K562 (cell line): ENCODE results near the gene STRN3.

Experiments
- ARID3A ChIP-seq: IDR thresholded peaks from 2 replicates; pipeline ENCODE4 v1.6.1; 2012; ENCODE audit warnings: low read depth, low read length, improper control_type of control experiment, borderline replicate concordance
- IFI16 ChIP-seq: fragments of 250-450 bp; sonication (Bioruptor Pico); IDR thresholded peaks from 2 replicates; pipeline ENCODE4 v2.1.2; 2022; ENCODE audit warnings: mild to moderate bottlenecking, inconsistent platforms
- NFE2L1 ChIP-seq: fragments of 450-650 bp; IDR thresholded peaks from 2 replicates; pipeline ENCODE4 v1.6.1; 2016; ENCODE audit warnings: missing genetic modification characterization, low read depth, mild to moderate bottlenecking, missing compliant biosample characterization, moderate library complexity, borderline replicate concordance
- SMARCA4 ChIP-seq: fragments of 450-650 bp; IDR thresholded peaks from 2 replicates; pipeline ENCODE4 v1.6.1; 2016
- SP1 ChIP-seq: sonication (generic); formaldehyde crosslinking; IDR thresholded peaks from 2 replicates; pipeline ENCODE4 v1.8.1; 2022; ENCODE audit warnings: mild to moderate bottlenecking, missing genetic modification reagents
- TBL1XR1 ChIP-seq, 2 experiments: IDR thresholded peaks; 2 replicates each; pipeline ENCODE4 v1.6.1; 2012; ENCODE audit warnings: improper control_type of control experiment in 2 of 2, low read length in 2 of 2, mild to moderate bottlenecking in 1 of 2
- USF2 ChIP-seq: sonication (generic); formaldehyde crosslinking; IDR thresholded peaks from 2 replicates; pipeline ENCODE4 v1.5.0; 2020; ENCODE audit warnings: missing genetic modification reagents
- ZNF263 ChIP-seq: sonication (generic); formaldehyde crosslinking; IDR thresholded peaks from 2 replicates; pipeline ENCODE4 v1.8.0; 2022; ENCODE audit warnings: mild to moderate bottlenecking, missing genetic modification reagents, borderline replicate concordance
- ZNF668 ChIP-seq: fragments of 250-450 bp; sonication (Bioruptor Pico); IDR thresholded peaks from 2 replicates; pipeline ENCODE4 v1.8.0; 2022; ENCODE audit warnings: mild to moderate bottlenecking, inconsistent platforms

GRCh38 chr14:30848449-30849240, 177.5 kb downstream of the STRN3 start:
- no peak for TF ChIP-seq SP1 (CRISPR knock-in tag)
- TF ChIP-seq NFE2L1 = no peak
- no peak for TF ChIP-seq IFI16
- no peak for TF ChIP-seq ZNF263 (CRISPR knock-in tag)
- TF ChIP-seq TBL1XR1 (IDR thresholded peaks at IDR 0.05; ENCODE audit: low read length in 2 of 2) = no peak
- no peak for TF ChIP-seq ZNF668 (CRISPR knock-in tag)
- TF ChIP-seq ARID3A = no peak
- no peak for TF ChIP-seq USF2 (CRISPR knock-in tag)
- no peak for TF ChIP-seq SMARCA4
